Measurements from ENCODE around the gene AKIRIN2. TPM values are rescaled to one million over a fixed set of nuclear protein-coding genes. Genes with fewer than 3 reads are reported as not detected.
A peak's percentile ranks its signal among the peaks of the same experiment; 100 is the strongest.

Gene AKIRIN2
- total and polyA plus RNA-seq, 11 donors, result 15.2 to 54.7 (median 40.7) TPM

DNA sequence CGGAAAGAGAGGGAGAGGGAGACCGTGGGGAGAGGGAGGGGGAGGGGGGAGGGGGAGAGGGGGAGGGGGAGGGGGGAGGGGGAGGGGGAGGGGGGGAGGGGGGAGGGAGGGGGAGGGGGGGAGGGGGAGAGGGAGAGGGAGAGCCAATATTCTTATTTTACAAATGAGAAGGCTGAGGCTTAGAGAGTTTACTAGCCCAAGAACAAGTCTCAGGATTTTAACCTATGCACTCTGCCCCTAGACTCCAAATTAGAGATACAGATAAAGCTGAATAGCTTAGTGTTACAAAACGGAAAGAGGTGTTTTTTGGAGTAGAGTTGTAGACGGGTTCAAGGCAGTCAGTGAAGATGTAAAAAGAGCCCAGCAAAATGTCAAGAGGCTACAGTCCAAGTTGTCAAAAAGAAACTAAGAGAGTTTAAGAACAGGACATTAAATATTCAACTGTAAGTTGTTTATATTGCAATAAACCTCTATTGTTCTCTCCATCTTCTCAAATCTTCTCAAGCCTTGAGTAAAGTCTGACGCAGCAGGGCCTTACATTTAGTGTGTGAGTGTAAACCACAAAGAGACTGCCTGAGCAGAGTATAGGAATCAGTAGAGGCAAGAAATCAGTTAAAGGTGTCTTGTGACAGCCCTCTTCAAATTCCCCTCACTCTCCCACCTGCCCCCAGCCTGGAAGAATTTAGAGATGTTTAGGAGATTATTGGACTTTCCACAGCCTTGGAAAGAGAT is 34.9 kb upstream of the AKIRIN2 start:
- peak overlapping the region in 1 of 12 donors; percentile 21 for H3K27ac ChIP-seq
- intact Hi-C loops (cut with DNase I), result no loop called here
- no peak for TF ChIP-seq POLR2A (IDR thresholded peaks at IDR 0.05)
- TF ChIP-seq, protein P1, sequence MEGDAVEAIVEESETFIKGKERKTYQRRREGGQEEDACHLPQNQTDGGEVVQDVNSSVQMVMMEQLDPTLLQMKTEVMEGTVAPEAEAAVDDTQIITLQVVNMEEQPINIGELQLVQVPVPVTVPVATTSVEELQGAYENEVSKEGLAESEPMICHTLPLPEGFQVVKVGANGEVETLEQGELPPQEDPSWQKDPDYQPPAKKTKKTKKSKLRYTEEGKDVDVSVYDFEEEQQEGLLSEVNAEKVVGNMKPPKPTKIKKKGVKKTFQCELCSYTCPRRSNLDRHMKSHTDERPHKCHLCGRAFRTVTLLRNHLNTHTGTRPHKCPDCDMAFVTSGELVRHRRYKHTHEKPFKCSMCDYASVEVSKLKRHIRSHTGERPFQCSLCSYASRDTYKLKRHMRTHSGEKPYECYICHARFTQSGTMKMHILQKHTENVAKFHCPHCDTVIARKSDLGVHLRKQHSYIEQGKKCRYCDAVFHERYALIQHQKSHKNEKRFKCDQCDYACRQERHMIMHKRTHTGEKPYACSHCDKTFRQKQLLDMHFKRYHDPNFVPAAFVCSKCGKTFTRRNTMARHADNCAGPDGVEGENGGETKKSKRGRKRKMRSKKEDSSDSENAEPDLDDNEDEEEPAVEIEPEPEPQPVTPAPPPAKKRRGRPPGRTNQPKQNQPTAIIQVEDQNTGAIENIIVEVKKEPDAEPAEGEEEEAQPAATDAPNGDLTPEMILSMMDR (IDR thresholded peaks at IDR 0.05), result no peak
- H3K4me3 ChIP-seq, result no peak overlapping the region
- peaks cover 0 to 28% (median 6%) of the 10 kb centered on the region in 12 donors for H3K4me1 ChIP-seq
- ATAC-seq (no peak), DNase-seq (no peak)
- H3K9me3 ChIP-seq, result no peaks in the 10 kb centered on the region
- no peaks in the 10 kb centered on the region for H3K36me3 ChIP-seq
- no peaks in the 10 kb centered on the region for H3K27me3 ChIP-seq
- WGBS, 4 donors, result 81 to 93% (median 84%) methylated on average over 3 to 5 of the region's 5 CpGs

DNA sequence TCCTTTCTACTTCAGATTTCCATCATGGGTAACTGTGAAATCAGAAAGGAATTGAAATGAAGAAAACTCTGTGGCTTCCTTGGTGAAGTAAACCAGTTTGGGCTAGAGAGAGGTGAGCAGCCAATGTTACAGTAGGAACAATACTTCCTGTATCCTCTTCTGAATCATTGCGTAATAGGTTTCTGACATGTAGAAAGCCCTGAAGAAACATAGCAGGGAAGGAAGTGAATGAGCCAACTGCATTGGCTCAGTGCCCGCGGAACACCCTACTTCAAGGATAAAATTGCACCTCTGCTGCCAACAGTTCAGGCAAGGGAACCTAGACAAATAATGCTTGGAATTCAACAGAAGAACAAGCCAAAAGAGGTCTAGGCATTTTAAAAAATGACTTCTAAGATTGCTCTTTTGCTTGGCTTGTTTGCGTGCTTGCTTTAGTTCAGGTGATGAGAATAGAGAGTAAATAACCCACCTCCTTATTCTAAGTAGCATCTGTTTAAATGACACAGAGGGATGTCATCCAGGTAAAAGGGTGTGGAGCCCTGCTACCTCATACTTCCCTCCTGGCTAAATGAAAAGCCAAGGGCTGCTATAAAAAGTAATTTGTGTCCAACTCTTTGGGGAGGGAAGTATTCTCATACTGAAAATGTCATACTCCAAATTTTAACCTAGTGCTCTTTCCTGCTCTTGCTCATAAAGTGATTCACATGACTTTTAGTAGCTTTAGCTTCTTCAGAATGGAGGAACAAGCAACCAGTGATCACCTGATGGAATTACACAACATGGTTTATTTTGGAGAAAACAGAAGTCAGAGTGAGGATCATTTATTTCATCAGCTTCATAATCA is 30.0 kb upstream of the AKIRIN2 start:
- peak overlapping the region in 1 of 12 donors; percentile 5 for H3K4me3 ChIP-seq
- 11 to 19% (median 13%) methylated on average over 4 of the region's 4 CpGs for WGBS, 4 donors
- DNase-seq, result peak; percentile 76 to 92 (median 90)
- H3K27me3 ChIP-seq, result no peaks in the 10 kb centered on the region
- no peaks in the 10 kb centered on the region for H3K9me3 ChIP-seq
- peak overlapping the region in 8 of 12 donors; percentile 7 to 85 (median 49) for H3K27ac ChIP-seq
- H3K4me1 ChIP-seq, result peaks cover 0 to 47% (median 19%) of the 10 kb centered on the region in 12 donors
- no peak for TF ChIP-seq POLR2A (IDR thresholded peaks at IDR 0.05)
- TF ChIP-seq, protein P1 (IDR thresholded peaks at IDR 0.05), result no peak
- ATAC-seq, result peak; percentile 75 to 93 (median 91)
- no peaks in the 10 kb centered on the region for H3K36me3 ChIP-seq
- intact Hi-C loops (cut with DNase I), result no loop called here

DNA sequence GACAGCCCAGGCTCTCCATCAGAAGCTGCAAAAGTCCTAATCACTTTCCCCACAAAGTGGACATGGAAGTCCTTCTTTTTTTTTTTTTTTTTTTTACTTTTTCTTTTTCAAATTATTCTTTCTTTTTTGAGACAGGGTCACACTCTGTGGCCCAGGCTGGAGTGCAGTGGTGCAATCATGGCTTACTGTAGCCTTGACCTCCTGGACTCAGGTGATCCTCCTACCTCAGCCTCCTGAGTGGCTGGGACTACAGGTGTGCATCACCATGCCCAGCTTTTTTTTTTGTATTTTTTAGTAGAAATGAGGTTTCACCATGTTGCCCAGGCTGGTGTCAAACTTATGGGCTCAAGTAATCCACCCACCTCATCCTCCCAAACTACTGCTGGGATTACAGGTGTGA is 29.0 kb upstream of the AKIRIN2 start:
- Histone ChIP-seq H3K4me3 (no peak overlapping the region), H3K9me3 (no peaks in the 10 kb centered on the region), H3K27ac (peak overlapping the region in 1 of 12 donors; percentile 85), H3K27me3 (no peaks in the 10 kb centered on the region), H3K4me1 (peaks cover 0 to 47% (median 19%) of the 10 kb centered on the region in 12 donors), H3K36me3 (no peaks in the 10 kb centered on the region)
- TF ChIP-seq POLR2A (IDR thresholded peaks at IDR 0.05), result no peak
- TF ChIP-seq, protein P1 (IDR thresholded peaks at IDR 0.05), result no peak
- no peak for DNase-seq
- intact Hi-C loops (cut with DNase I), result no loop called here
- ATAC-seq, result no peak
